GM18498 (cell line): ENCODE measurements around the gene SIL1.

Source experiments
- ATAC-seq: cut with Tn5 transposase; IDR thresholded peaks from one replicate; pipeline ENCODE4 v1.9.1; 2021; ENCODE audit warnings: mild to moderate bottlenecking, moderate library complexity; ENCODE audit not compliant: unreplicated experiment

The SIL1 gene

DNA sequence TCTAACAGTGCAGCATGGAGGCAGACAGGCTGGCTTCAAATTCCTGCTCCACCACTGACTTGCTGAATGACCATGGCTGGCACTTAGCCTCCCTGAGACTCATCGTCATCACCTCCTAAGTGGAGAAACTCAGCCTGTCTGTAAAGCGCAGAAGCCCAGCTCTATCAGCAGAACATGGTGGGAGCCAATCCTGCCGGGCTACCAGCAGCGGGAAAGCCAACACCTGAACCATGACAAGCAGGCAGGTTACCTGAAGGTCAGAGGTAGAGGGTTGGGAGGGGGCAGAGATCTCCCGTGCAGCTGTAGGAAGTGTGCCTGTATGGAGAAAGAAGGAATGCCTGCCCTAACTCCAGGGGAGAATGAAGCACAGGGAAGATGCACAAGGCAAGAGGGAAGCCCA is 250.4 kb downstream of the SIL1 start:
- no peak for ATAC-seq

DNA sequence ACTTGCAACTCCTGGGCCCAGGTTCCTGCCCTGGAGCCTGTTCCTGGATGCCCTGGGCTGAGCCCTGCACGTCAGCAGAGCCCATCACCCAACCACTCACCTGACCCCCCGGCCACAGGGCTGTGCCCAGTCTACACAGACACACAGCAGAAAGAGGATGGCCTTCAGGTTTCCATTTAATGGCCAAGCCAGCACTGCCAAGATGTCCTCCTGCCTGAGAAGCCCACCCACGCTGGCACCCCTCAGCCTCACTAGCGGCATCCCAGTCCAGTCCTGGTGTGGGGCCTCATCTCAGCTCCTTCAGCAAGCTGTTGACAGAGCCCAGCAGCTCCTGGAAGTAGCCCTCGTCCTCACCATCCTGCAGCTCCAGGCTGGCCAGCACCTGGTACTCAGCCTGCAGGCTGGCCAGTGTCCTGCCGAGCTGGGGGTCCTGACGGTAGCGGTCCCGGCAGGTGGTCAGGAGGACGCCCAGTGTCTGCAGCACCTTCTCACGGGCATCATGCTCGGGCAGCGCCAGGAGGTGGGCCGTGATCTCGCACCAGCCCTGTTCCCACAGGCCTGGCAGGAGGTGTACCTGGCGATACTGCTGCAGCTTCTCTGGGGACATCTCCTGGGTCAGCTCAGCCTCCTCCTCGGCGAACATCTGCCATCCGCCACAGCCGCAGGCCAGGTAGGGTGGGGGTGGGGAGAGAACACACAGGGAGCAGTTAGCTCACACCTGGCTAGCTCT is 251.2 kb downstream of the SIL1 start:
- ATAC-seq = no peak

DNA sequence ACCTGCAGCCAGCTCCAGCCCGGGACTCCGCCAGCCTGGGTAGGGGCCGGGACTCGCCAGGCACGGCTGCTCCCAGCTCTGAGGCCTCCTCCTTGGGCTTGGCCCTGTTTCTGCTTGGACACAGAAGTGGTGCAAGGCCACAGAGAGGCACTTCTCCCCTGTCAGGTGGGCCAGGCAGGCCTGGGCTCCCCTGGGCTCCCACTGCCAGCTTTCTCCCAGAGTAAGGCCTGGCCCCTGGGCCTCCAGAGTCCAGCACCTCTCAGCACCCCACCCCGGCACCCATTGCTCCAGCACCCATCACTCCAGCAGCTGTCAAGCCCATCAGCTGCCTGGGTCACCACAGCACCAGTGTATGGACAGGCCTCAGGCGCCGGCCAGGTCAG is 251.9 kb downstream of the SIL1 start:
- no peak for ATAC-seq

DNA sequence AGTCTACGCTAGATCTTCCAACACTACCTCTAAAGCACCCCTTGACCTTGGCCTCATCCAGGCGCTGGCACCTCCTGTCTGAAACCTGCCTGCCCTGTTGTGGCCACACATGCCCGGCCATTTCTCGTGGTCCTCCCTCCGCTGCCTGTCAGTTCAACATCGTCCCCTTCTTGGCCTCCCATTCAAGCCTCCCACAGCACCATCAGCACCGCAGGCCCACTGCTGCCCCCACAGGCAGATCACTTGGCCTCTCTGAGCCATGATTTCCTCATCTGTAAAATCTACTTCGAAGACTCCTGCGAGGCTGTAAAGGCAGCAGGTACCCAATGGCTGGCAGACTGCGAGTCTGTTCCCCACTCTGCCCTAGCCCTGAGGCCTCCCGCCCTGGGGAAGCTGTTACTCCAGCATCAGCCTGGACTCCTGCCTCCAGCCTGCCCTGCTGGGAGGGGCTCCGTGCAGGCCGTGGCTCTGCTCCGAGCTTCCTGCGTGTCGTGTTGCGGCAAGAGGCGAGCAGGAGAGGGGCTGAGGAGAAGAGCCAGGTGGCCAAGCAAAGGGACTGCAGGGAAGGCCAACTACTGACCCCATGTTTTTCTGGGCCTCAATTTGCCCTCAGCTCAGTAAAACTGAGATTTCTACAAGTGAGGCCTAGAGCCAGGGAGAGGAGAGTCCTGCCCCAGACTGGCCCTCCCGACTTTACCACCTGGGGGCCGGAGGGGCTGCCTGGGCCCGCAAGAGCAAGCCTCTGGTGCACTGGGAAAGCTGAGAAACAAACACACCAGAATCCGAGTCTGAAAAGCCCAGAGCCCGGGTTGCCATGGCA is 252.5 kb downstream of the SIL1 start:
- no peak for ATAC-seq

DNA sequence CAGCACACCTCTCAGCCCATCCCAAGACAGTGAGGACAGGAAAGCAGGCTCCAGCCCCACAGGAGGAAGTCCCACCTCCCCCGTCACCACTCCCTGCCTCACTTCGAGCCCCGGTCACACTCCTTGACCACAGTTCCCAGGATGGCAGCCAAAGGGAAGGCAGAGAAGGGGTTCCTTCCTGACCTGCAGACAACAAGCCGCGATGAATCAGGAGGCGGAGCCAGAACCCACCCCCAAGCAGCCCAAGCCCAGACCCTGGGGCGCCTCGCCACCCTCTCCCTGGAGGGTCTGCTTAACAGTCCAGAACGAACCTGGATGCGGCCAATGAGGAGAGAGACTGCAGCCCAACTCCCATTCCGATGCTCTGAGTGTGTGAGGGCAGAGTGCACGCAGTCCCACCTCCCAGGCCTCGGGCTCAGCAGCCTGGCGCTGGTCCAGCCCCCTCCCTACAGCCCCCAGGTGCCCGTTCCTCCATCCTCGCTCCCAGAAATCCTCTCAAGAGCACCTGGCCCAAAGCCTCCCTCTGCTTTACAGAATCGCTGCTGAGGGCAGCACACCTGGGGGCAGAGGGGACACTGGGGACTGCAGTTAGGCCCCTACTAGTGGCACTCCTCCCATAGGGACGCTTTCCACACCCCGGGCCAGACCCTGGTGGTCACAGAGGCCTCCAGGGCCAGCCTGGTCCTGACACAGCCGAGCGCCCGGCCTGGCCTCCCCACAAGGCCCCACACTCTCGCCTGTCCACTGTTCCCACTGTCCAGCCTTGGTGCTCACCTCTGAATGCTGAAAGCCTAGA is 253.4 kb downstream of the SIL1 start:
- ATAC-seq = no peak

DNA sequence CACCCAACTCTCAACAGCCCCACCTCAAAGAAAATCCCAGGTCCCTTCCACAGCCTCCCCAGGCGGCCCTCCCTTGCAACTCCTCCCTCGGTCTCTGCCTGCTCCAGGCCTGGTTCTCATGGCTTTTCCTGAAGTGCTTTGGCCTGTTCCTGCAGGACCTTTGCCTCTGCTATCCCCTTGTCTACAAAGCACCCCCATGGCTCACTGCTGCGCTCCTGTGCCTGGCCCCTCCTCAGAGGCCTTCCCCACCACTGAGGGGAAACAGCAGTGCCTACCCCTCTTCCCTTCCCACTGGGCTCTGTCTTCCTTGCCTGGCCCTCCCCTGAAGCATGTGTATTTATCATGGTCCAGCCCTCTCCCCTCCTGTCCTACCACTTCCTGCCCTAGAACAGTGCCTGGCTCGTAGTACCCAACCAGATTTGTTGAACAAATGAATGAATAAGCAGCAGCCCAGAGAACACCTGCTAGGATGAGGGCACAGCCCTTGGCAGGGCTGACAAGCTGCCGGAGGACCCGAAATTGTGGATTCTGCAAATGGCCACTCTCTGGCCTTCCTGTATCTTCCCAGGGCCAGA is 254.5 kb downstream of the SIL1 start:
- ATAC-seq = no peak

DNA sequence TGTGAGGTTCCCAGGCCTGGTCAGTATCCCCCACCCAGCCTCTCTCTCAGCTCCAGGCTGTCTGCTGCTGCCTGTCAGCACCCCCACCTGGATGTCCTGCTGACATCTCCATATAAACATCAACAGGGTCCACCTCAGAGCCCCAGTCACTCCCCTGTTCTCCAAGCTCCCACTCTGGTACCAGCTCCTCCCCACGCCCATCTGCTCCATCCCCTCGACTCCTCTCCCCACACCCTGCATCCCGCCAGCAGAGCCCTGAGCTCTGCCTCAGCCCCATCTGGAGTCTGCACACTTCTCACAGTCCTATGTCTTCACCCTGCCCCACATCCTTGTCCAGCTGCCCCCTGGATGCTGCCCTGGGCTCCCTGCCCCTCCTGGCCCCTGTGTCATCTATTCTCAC is 255.3 kb downstream of the SIL1 start:
- ATAC-seq = no peak

DNA sequence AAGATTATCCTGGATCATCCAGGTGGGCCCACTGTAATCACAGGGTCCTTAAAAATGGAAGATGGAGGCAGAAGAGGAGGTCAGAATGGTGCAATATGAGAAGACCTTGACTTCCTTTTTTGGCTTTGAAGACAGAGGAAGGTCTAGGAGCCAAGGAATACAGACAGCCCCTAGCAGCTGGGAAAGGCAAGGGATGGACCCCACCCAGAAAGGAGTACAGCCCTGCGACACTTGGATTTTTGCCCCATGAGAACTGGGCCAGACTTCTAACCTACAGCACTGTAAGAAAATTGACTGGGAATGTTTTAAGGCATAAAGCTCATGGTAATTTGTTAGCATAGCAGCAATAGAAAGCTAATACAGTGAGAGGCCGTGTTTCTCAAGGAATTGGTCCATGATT is 256.1 kb downstream of the SIL1 start:
- no peak for ATAC-seq

DNA sequence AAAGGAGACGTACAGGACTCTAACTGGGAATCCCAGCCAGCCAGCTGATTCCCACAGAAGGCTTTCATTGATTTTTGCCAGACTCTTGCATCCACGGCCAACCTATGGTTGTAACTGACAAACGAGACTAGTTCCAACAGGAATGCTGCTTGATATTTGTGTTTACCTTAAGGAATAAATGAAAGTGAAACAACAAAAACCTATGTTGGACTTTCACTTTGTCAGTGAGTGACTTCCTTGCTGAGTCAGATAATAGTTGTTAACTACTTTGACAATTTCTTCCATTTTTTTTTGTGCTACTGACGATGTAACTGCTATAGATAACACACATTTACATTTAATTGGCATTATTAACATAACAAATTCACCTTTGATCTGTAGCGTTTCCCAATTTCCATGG is 259.6 kb downstream of the SIL1 start:
- no peak for ATAC-seq

DNA sequence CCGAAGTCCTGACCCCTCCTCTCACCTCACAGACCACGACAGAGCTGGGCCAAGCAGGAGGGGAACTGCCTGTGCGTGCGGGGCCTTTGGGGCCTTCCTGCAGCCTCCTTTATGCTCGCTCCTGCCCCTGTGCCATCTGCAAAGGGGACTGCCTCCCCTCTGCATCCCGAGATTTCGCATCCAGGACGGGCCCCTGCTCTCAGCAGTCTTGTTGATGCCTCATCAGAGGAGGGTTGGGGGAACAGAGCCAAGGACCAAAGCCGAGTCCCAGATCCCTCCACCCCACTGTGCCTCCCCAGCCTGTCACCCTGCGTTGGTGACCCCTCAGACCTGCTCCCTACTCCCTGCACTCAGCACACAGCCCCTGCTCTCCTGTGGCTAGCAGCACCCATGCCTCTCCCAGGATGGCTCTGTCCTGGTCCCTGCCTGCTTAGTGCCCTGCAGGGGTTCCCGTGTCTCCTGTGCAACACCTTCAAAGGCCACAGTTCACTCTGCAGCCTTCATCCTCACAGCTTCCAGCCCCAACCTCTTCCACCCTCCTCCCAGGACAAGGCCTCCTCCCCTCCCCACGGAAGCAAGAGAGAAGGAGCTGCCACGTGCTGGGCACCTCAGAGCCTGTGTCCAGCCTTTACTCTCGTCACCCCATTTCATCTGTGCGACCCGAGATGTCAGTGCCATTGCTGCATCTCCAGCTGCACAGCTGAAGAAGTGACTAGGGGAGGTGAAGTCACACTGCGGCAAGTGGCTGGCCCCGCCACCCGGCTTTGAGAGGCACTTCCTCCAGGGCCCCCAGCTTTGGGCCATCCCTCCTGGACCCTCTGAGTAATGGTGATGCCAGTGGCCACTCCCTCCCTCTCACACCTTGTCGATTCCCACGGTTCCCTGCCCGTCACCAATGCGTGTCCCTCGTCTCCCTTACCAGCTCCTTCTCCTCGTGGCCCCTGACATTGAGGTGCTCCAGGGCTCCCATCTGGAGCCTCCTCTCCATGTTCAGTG is 260.5 kb downstream of the SIL1 start:
- no peak for ATAC-seq

DNA sequence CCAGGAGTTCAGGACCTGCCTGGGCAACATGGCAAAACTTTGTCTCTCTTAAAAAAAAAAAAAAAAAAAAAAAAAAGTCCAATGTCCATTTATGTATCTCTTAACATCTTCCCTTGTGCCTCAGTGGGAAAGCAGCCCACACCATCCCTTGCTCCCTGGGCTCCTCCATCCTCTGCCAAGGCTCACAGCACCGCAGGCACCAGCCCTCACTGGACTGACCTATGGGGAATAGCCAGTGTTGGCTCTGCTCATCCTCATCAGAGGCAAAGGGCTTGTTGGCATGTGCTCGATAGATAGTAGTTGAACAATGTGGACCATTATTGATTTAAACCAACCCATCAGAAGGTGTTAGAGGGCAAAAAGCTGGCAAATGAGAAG is 261.2 kb downstream of the SIL1 start:
- no peak for ATAC-seq

DNA sequence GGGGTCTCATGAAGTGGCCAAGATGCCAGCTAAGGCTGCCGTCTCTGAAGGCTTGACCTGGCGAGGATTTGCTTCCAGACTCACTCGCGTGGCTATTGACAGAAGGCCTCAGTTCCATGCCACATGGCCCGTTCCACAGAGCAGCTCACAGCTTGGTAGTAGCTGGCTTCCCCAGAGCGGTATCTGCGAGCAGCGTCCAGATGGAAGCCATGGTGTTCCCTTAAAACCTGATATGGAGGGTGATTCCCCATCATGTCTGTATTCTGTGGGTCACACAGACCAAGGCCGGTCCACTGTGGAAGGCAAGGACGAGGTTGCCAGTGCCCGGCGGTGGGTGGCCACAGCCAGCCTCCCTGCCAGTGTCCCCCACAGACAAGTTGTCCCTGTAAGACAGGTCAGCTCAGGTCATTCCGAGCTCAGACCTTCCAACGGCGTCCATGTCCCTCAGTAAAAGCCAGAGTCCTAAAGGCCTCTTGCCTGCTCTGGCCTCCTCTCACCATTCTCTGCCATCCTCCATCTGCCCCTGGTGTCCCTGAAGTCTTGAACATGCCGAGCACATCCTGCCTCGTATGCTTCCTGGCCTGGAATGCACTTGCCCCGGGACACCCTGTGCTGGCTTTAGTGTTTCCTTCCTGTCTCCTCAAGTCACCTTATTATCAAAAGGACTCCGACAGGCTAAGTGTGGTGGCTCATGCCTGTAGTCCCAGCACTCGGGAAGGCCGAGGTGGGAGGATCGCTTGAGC is 261.8 kb downstream of the SIL1 start:
- ATAC-seq = no peak

DNA sequence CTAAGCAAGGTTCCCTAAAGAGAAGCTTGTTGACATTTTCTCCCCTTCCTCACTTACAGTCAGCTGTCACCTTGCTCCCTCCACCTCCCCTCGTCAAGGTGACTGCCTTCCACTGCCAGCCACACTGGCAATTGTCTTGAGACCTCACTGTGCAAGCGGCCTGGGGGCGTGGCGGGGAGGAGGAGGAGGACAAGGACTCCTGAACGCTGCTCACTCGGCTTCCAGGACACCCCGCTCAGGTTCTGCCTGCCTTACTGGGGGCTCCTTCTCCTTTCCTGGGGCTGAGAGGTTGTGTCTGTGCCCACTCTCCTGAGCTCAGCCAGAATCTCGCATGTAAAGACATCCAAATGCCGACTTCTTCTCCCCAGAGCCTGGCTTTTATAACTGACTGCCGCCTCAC is 262.7 kb downstream of the SIL1 start:
- ATAC-seq = no peak

DNA sequence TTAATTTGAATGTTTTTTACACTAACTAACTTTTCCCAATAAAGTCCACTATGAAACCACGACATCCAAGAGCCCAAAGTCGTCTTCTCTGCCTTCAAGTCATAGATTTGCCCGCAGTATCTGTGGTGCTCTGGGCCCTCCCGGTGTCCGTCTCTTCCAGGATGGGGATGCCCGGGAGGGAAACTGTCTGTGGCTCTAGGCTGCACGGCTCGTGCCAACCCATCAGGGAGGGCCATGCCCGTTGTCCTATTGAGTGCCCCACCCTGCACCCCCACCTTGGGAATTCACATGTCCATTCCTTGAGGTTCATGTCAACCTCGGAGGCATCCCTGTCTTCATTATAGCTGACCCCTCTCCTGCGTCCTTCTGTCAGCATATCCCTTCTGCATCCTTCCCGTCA is 263.2 kb downstream of the SIL1 start:
- ATAC-seq = no peak

DNA sequence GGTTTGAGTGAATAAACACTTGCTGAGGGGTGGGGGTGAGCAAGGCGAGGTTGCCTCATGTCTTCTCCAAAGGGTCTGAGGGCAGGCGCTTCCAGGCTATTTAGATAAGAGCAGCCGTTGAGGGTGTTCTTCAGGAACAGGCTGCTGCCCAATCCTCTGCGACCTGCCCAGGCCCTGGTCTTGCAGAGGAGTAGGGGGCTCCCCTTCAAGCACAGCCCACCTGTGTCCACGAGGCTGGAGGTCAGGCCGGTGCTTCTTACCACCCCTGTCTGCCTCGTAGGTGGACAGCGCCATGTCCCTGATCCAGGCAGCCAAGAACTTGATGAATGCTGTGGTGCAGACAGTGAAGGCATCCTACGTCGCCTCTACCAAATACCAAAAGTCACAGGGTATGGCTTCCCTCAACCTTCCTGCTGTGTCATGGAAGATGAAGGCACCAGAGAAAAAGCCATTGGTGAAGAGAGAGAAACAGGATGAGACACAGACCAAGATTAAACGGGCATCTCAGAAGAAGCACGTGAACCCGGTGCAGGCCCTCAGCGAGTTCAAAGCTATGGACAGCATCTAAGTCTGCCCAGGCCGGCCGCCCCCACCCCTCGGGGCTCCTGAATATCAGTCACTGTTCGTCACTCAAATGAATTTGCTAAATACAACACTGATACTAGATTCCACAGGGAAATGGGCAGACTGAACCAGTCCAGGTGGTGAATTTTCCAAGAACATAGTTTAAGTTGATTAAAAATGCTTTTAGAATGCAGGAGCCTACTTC is 264.5 kb downstream of the SIL1 start:
- no peak for ATAC-seq

DNA sequence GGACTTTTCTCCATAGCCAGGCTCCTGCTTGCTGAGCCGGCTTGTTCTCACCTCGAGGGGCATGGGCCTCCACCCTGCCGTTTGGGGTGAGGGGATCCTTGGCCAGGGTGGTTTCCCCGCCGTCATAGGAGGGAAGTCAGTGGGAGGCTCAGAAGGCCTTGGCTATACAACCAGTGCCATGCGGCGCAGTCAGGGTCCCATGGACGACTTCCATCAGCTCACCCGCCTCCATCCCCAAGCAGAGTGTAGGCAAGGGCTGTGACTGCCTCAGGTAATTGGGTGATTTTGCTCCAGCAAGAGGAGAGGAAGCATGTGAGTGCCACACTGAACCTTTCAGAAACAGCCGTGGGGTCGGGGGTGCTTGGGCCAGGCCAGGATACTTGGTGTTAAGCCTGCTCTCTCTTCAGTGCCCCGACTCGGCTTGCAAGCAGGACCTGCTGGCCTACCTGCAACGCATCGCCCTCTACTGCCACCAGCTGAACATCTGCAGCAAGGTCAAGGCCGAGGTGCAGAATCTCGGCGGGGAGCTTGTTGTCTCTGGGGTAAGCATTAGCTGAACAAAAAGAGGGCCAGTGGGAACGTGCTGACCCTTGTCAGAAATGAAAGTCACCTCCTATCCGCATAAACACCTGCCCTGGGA is 265.9 kb downstream of the SIL1 start:
- ATAC-seq = no peak

DNA sequence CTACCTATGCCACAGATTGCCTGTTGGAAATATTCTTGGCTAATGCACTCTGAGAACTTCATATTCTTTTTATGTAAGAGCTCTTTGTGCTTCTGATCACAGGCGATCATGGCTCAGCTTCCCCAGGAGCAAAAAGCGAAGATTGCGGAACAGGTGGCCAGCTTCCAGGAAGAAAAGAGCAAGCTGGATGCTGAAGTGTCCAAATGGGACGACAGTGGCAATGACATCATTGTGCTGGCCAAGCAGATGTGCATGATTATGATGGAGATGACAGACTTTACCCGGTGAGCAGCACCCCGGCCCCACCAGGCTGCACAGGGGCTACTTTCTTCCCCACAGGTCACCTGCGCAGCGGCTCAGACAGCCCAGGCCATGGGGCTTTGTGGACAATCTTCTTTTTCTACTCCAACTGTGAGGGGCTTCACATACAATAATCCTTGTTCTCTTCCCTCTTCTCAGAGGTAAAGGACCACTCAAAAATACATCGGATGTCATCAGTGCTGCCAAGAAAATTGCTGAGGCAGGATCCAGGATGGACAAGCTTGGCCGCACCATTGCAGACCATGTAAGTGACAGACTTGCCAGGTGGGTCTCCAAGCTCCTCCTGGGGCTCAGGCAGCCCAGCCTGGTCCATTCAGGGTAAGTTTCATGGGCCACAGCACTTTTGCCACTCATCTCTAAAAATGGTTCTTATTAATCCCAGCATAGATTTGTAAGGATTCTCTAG is 267.6 kb downstream of the SIL1 start:
- ATAC-seq = no peak

DNA sequence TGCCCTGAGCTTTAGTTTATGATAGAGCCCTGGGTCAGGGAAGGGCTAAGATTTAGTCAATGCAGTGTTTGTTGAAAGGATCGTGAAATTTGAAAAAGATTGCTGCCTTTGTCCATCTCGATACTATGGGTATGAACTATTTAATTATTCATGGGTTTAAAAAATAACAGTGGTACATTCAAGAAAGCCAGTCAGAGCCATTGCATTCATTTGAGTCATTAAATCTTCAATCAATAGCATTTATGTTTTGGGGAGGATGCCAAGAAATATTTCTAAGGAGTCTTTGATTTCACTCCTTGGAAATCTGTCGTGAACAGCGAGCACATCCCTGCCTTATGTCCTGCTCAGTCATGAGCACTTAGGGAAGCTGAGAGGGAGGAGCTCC is 268.6 kb downstream of the SIL1 start:
- no peak for ATAC-seq
